T-helper 22 cell (primary cell): ENCODE results near the gene RCCD1.
"Not testable (repeated sequence)": the region's sequence is repeated elsewhere in the genome, so short reads cannot be mapped to it uniquely, and the experiment has no call there.

Experiments used
- DNase-seq: peaks from one replicate; pipeline ENCODE4 v3.0.0-alpha.2; 2020; ENCODE audit warnings: low read depth

Gene RCCD1

DNA sequence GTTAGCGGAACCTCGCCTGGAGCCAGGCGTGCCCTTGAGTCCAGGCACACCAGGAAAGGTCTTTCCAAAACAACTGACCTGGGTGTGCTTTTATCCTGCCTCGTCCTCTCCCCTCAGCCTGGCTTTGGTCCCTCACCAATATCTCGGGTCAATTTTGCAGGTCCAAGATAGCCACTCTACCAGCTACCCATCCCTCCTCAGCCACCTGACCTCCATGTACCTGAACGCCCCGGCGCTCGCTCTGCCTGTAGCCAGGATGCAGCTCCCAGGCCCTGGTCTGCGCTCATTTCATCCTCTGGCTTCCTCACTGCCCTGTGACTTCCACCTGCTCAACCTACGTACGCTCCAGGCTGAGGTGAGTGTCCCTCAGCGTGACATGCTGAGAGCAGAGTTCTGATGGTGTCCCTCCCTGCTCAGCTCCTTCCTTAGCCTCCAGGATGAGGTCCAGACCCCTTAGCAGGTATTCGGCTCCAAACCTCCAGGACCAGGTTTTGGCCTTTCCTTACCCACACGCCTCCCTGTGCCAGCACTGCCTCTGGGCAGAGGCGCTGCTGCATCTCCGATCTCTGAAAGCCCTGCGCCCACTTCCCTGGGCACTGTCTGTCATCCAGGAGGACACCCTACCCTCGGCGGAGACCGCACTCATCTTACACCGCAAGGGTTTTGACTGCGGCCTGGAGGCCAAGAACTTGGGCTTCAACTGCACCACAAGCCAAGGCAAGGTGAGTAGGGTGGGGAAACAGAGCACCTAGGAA, 36.5 kb upstream of the RCCD1 start:
- DNase-seq = no peak

DNA sequence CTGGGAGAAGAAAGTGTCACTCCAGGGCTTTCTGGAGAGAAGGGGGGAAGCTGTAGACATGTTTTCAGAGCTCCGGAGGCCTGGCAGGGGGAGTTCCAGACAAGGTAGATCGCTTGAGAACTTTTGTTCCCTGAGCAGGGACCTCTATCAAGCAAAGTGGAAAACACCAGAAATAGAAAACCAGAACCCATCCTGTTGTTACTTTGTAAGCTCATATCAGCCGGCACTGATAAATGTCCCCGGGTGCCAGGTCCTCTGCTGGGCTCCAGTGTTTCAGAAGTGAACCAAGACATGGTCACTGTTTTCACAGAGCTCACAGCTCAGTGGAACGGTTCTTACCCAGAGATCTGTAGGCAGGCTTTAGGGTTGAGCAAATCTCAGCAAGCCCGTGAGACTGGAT, 35.8 kb upstream of the RCCD1 start:
- no peak for DNase-seq

DNA sequence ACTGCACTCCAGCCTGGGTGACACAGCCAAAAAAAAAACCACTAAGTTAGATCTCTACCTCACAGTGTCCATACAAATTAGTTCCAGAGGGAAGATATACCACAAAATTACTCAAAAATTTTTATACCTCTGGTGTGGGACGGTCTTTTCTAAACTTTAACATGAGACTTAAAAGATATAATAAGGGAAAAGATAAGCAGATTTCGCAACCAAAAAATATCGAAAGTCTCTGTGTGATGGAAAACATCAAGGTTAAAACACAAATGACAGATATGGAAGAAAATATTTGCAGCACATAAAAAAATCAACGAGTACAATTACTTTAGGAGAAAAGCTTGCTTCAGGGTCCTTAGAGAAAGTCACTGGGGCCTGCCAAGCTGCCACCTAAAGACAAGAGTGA, 32.8 kb upstream of the RCCD1 start:
- DNase-seq = no peak

DNA sequence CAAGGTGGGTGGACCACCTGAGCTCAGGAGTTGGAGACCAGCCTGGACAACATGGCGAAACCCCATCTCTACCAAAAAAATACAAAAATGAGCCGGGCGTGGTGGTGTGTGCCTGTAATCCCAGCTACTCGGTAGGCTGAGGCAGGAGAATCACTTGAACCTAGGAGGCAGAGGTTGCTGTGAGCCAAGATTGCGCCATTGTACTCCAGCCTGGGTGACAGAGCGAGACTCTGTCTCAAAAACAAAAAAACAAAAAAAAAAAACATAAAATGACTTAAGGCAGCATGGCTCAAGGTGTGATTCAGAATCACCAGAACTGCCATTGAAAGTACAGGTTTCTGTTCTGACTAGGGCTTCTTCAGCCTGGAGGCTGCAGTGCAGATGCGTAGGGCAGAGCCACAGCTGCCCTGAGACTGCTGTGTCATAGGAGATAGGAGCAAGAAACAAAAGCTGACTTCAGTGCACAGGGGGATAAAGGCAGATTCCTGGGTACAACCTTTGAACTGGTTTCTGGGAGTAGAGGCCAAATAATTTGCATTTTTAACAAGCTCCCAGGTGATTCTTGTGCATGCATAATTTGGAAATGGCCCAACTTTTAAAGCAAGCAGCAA, 31.9 kb upstream of the RCCD1 start:
- DNase-seq = not testable (repeated sequence)

DNA sequence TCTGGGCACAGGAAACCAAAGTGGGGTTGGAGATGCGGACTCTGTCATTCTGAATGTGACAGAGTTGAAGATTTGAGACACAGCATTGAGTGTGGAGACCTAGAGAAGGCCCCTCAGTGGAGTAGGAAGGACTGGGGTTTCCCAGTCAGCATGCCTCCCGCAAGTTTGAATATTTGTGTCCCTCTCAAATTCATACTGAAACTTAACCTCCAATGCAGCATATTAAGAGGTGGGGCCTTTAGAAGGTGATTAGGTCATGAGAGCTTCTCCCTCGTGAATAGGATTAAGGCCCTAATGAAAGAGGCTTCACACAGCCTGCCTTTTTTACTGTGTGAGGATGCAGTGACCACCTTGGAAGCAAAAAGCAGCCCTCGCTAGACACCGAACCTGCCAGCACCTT, 30.3 kb upstream of the RCCD1 start:
- no peak for DNase-seq

DNA sequence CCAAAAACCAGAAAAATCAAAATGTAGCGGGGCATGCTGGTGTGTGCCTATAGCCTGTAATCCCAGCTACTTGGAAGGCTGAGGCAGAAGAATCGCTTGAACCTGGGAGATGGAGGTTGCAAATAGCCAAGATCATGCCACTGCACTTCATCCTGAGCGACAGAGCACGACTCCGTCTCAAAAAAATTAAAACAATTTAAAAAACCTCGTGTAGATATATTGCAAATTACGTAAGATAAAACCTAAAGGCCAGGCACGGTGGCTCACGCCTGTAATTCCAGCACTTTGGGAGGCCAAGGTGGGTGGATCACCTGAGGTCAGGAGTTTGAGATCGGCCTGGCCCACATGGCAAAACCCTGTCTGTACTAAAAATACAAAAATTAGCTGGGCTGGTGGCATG, 27.9 kb upstream of the RCCD1 start:
- not testable (repeated sequence) for DNase-seq

DNA sequence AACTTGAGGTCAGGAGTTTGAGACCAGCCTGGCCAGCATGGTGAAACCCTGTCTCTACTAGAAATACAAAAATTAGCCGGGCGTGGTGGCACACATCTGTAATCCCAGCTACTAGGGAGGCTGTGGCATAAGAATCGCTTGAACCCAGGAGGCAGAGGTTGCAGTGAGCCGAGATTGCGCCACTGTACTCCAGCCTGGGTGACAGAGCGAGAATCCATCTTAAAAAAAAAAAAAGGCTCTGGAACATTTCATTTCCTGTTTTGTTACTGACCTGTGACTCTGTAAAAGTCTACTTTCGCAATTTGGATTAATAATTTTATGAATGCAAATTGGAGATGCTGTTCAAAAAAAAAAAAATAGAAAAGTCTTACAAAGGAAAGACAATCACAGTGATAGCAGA, 26.6 kb upstream of the RCCD1 start:
- not testable (repeated sequence) for DNase-seq

DNA sequence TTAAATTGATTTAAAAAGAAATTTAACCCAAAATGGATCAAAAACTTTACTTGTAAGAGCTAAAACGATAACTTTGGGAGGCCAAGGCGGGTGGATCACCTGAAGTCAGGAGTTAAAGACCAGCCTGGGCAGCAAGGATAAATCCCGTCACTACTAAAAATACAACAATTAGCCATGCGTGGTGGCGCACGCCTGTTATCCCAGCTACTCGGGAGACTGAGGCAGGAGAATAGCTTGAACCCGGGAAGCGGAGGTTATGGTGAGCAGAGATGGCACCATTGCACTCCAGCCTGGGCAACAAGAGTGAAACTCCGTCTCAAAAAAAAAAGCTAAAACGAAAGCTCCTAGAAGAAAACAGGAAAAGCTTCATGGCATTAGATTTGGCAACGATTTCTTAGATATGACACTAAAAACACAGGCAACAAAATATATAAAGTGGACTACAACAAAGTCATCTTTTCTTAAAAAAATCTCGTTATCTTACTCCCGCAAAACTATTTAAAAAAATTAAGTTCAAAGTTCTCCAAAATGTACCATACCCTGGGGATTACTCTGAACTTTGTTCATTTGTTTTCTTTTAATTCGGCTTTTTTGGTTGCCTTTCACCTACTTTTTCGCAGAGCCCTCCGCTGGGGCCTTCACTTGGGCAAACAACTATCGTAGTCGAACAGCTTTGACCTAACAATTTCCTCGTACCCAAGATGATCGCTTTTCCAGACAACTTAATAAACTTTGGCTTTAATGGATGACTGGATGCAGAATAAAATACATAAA, 25.3 kb upstream of the RCCD1 start:
- DNase-seq = no peak

DNA sequence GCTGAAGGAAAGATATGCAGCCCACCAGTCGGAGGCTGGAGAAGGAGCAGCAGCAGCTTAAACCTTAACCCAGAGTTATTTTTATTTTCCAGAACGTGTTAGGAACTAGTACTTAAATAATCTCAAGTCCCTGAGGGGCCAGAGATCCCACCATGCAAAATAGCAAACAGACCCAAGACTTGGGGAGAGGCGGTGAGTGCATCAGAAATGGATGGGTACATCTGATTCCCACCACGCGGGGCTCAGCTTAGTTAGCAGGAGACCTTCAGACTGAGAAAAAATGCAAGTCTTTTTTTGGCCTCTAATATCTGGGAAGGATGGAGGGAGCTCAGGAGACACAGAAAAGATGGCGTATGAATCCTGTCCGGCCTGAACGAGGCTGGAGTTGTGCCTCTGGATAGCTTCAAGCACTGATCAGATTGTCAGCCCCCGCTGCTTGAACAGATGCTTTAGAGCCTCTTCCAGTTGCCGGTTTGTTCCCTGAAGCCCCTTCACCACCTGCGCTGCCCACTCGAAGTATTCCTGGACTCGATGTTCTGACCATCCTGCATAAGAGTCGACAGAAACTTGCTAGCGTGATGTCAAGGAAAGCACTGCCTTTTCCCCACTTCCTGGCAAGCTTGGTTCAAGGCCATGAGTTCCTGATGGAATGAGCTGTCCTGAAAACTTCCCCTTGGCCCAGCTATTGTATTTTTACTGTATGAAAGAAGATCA, 23.7 kb upstream of the RCCD1 start:
- no peak for DNase-seq

DNA sequence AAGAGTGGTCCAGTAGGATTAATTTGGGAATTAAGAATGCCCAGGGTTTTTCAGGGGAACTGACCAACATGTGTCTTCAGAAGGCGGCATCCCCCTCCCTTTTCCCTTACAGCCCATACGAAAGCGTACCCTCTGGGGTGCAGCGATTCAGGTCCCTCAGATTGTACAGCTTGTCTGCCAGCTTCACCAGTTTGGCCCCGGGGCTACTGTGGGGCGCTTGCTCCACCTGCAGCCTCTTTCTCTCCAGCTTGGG, 23.2 kb upstream of the RCCD1 start:
- no peak for DNase-seq

DNA sequence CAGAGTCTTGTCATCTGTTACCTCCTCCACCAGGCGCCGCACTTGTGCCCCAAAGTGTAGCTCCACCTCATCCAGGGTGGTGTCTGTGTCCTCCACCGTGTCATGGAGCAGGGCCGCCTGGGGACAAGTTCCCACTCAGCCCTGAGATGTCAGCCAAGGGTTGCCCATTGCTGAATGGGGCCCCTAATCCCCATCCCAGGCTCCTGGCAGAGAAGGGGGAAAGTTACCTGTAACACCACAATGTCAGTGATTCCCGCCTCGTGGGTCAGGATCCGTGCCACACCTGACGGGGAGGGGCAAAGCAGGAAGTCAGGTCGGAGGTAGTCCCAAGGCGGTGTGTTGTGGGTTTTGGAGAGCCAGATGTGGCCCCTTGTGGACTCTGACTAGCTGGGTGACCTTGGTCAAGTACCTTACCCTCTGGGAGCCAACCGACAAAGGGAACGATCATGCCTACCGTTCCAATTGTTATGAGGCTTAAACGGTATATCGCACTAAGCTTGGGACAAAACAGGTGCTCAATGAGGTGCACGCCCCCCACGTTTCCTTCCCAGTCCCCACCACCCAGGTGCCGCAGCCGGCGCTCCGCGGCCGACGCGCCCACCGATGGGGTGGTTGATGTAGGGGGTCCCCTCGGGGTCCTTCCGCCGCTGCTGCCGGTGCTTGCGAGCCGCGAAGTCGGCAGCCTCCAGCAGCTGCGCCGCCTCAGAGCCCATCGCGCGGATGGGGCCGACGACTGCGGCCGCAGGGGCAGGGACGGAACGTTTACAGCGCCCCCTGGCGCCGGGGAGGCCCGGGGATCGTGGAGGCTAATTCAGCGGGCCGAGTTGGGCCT, 22.6 kb upstream of the RCCD1 start, which contains the start of gene HDDC3:
TSS of gene HDDC3 (minus strand) at position 722 of the 832 bp plus-strand sequence. CDS start at position 713, 9 bp downstream.
- DNase-seq = peak; percentile 74

DNA sequence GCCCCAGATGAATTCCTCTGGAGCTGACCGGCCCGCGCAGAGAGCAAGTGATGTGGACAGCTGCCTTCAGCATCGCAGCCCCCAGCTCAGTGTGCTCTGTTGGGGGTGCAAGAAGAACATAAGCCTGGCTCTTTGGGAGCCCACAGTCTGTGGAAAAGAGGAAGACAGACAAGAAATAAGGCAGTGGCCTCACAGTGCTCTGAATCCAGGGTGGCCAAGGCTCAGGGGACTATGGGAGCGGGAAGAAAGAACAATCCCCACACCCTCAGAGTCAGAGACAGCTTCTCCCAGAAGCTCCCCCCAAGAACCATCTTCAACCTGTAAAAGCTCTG, 22.1 kb upstream of the RCCD1 start:
- no peak for DNase-seq

DNA sequence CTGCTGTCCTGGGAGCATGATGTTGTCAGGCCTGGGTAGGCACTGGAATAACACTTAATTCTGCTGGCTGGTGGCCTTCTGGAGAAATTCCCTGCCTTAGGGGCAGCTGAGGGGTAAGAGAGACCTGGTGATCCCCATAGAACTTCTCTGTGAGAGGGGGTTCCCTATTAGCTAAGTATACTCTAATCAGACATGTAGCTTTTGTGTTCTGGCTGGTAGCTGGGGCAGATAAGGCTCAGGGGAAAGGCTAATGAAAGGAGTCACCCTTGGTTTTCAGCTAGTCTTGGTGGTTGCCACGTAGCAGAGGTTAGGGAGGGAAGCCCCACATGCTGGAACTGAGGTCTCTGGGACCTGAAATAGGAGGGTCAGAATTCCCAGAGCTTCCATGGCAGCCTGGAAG, 21.4 kb upstream of the RCCD1 start:
- DNase-seq = no peak

DNA sequence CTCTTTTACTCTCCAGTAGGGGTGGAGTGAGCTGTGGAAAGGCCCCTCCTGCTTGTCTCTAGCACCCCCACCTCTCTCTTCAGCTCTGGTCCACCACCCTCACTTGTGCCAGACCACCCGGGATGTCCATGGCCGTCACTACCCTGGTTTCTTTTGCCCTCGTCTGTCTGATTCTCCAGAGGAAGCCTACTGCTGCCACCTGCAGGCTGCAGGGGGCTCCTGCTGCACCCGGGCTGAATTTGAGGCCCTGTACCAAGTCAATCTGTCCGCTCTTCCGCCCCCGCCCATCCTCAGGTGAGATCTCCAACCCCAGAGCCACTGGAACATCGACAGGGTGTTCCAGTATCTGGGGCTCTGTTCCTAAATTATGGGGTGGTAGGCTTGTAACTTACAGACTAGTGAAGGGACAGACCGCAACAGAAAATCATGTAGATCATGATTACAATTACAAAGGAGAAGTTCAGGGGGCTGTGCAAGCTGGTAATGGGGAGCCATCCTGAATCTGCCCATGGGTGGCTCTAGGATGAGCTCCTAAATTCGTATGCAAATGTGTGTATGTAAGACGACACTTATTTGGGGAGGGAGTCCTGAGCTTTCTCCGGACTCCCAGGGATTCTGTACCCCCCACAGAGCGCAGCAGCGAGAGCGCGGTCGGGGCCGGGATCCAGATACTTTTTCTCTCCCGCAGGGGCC, 20.3 kb upstream of the RCCD1 start:
- peak; percentile 72 for DNase-seq

DNA sequence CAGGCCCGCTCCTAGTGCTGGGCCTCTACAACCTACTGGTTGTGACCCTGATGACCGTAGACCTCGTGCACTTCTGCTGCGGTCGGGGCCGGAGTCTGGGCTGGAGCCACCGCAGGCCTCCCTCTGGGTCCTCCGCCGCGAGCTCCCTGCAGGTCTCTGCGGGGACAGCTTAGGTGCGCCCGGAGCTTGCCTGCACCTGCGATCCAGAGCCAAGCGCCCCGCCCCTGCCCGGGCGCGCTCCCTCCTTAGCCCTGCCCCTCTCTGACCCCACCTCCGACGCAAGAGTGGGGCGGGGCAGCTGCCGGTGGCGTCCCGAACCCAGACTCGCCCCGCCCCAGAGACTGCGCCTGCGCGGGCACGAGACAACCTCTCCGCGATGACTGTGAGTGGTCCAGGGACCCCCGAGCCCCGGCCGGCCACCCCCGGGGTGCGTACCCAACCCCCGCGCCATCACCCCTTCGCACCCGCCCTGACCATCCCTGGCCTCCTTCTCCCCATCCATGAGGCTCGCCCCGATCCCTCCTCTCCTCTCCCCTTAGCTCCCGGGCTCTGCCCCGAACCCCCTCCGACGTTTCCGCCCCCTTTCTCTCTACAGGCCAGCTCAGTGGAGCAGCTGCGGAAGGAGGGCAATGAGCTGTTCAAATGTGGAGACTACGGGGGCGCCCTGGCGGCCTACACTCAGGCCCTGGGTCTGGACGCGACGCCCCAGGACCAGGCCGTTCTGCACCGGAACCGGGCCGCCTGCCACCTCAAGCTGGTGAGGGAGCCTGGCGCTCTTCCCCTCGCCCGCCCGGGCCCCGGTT, 19.5 kb upstream of the RCCD1 start, which contains the start of gene UNC45A:
TSS of gene UNC45A (plus strand) at position 337 of the 803 bp plus-strand sequence. CDS start at position 377, 40 bp downstream.
- peak; percentile 91 for DNase-seq

DNA sequence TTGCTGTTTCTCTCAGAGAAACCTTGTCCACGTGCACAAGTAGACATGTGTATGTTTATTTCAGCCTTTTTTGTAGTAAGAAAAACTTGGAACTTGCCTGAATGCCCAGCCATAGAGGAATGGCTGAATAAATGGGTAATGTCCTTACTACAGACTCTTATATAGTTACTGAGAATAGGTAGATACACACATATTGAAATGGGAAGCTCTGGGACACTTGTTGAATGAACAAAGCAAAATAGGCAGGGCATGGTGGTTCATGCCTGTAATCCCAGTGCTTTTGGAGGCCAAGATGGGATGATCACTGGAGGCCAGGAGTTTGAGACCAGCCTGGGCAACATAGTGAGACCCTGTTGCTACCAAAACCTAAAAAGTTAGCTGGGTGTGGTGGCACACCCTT, 17.9 kb upstream of the RCCD1 start:
- no peak for DNase-seq

DNA sequence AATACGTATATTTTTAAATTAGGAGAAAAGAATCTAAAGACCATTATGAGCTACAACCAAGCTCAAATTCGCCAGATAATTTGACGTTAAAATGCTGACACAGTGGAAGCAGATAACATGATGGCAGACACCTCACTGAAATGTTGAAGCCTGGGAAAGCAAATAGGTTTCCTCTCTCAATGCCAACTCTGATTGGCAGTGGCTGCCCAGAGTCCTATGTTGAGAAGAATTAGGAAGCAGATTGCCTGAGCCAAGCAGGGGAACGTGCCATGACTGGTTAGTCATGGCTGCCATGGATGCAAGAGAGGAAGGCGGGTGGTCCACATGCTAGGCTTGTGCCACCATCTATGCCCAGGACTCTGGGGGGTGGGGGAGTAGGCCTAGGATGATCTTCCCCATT, 16.4 kb upstream of the RCCD1 start:
- no peak for DNase-seq

DNA sequence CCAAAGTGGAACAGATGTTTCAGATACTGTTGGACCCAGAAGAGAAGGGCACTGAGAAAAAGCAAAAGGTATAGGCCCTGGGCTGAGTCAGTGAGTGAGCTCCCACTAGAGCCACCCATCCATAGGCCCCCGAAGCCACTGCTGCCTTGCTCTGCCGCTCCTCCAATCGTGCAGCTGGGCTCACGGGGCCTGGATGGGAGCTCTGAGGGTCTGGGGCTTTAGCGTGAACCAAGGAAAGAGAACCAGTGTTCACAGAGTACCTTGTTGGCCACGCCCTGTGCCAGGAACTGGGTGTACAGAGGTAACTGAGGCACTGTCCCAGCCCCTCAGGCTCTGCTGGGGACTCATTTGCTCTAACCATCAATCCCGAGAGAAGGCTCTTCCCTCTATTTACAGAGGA, 14.9 kb upstream of the RCCD1 start:
- no peak for DNase-seq

DNA sequence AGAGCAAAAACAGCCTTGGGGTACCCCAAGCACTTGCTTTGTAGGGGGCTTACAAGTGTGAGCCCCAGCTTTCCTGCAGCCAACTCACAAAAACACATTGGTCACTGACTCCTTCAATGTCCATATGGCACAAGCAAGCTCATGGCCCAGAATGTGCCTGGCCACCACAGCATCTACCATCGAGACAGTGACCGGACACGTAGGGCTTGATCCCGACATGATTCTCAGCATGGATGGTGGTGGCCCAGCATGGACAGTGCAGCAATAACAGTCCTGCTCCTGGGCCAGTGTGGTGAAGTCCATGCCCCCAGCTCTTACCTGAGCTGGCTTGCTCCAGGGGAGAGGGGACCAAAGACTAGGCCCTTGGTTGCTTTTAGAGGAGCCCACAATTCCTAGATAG, 13.6 kb upstream of the RCCD1 start:
- DNase-seq = no peak

DNA sequence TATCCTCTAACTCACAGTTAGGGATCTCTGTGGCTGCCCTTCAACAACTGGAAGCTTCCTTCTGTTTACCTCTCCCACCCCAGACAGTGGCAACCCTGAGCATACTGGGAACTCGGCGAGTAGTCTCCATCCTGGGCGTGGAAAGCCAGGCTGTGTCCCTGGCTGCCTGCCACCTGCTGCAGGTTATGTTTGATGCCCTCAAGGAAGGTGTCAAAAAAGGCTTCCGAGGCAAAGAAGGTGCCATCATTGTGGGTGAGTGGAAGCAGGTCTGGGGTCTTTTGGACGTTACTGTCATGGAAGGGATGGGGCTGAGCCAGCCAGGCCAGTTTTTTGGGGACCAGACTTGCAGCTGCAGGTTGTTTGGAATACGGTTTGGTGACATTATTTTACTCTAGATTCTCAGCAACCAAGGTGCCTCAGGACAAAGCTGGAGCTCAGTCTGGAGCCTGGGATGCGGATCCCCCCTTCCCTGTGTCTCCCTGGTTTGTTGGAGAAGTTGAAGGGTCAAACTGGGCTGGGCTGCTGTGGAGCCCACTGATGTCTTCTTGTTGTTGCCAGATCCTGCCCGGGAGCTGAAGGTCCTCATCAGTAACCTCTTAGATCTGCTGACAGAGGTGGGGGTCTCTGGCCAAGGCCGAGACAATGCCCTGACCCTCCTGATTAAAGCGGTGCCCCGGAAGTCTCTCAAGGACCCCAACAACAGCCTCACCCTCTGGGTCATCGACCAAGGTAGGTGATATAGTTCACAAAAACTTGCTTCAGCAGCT, 12.1 kb upstream of the RCCD1 start:
- DNase-seq = no peak
